K562 (cell line): ENCODE results near the gene ADGRB2. TPM values are rescaled to one million over a fixed set of nuclear protein-coding genes. Genes with fewer than 3 reads are reported as not detected.

Experiments used
- RREB1 ChIP-seq: fragments of 250-450 bp; sonication (Bioruptor Pico); IDR thresholded peaks from 2 replicates; pipeline ENCODE4 v1.4.0; 2020
- ZNF280A ChIP-seq: fragments of 450-650 bp; IDR thresholded peaks from 2 replicates; pipeline ENCODE4 v1.6.1; 2018; ENCODE audit warnings: mild to moderate bottlenecking, low read depth; ENCODE audit not compliant: partially characterized antibody
- ZNF75A ChIP-seq: fragments of 450-650 bp; formaldehyde crosslinking; IDR thresholded peaks from 2 replicates; pipeline ENCODE4 v1.4.0; 2020; ENCODE audit warnings: mild to moderate bottlenecking
- polyA plus RNA-seq, 8 experiments: library from polyadenylated mRNA; depleted of rRNA in 4 of 8; stranded (reverse) in 5 of 8; unstranded in 3 of 8; fragments of >200 nt; fragmentation: Nextera tagmentation in 2 of 8; fragmentation: Illumina TruSeq in 1 of 8; extraction: Ambion mirVana in 2 of 8; extraction: Trizol in 1 of 8; gene quantifications; 2 replicates each; pipeline versions ENCODE4 v1.2.1 to v1.2.3, GENCODE V29; 2011 to 2014; ENCODE audit warnings: inconsistent platforms in 1 of 8, missing spikeins in 1 of 8
- total RNA-seq, 7 experiments: library from RNA; depleted of rRNA in 6 of 7; stranded (reverse); fragments of >200 nt in 6 of 7; fragmentation: Illumina TruSeq in 2 of 7; extraction: Trizol in 2 of 7; gene quantifications; 2 replicates each; pipeline versions ENCODE4 v1.2.1 to v1.2.3, GENCODE V29; 2011 to 2021; ENCODE audit warnings: low replicate concordance in 1 of 7

The ADGRB2 gene
- total and polyA plus RNA-seq, 9 of the 15 experiments (the other 6 are each of a cell fraction or from before 2014, with no cell fraction given): 0.04 to 0.23 (median 0.20) TPM; not detected in 2

- TF ChIP-seq RREB1 (CRISPR knock-in tag): no peak
- no peak for TF ChIP-seq ZNF75A (CRISPR knock-in tag)
- no peak for TF ChIP-seq ZNF280A
Observed at GRCh38 chr1:31689854-31690253, 74.3 kb downstream of the ADGRB2 start (continued).
